Neutrophil (primary cell): ENCODE data around the gene HAGH.
A peak's percentile ranks its signal among the peaks of the same experiment; 100 is the strongest.
"Not testable (repeated sequence)": the region's sequence is repeated elsewhere in the genome, so short reads cannot be mapped to it uniquely, and the experiment has no call there.

ENCODE experiments used
- H3K27ac ChIP-seq: fragments of 200-600 bp; sonication (generic); 2 replicates; pipeline ENCODE4 v1.5.1; 2016; ENCODE audit warnings: mild to moderate bottlenecking, moderate library complexity
- H3K27me3 ChIP-seq: fragments of 200-600 bp; sonication (generic); 2 replicates; pipeline ENCODE4 v1.6.0; 2016; ENCODE audit warnings: mild to moderate bottlenecking
- H3K36me3 ChIP-seq: fragments of 200-600 bp; sonication (generic); 2 replicates; pipeline ENCODE4 v1.5.1; 2017
- H3K4me1 ChIP-seq, 2 experiments: fragments of 200-600 bp in 1 of 2; sonication (generic) in 1 of 2; 1 replicate in 1 of 2; 2 replicates in 1 of 2; pipeline versions ENCODE4 v1.5.1 to v1.6.1; 2013 to 2016; ENCODE audit warnings: low read depth in 1 of 2, low read length in 1 of 2, mild to moderate bottlenecking in 1 of 2, moderate library complexity in 1 of 2; ENCODE audit not compliant: control insufficient read depth in 1 of 2, insufficient read depth in 1 of 2
- H3K4me3 ChIP-seq, 2 experiments: fragments of 200-600 bp in 1 of 2; sonication (generic) in 1 of 2; 1 replicate in 1 of 2; 2 replicates in 1 of 2; pipeline ENCODE4 v1.5.1; 2013 to 2016; ENCODE audit warnings: low read depth in 1 of 2, low read length in 1 of 2, mild to moderate bottlenecking in 1 of 2, moderate library complexity in 1 of 2
- H3K9me3 ChIP-seq: fragments of 200-600 bp; sonication (generic); 2 replicates; pipeline ENCODE4 v1.5.1; 2016
- CTCF ChIP-seq: fragments of 200-600 bp; sonication (generic); IDR thresholded peaks from 2 replicates; pipeline ENCODE4 v1.5.1; 2016; ENCODE audit warnings: antibody characterized with exemption

HAGH gene

DNA sequence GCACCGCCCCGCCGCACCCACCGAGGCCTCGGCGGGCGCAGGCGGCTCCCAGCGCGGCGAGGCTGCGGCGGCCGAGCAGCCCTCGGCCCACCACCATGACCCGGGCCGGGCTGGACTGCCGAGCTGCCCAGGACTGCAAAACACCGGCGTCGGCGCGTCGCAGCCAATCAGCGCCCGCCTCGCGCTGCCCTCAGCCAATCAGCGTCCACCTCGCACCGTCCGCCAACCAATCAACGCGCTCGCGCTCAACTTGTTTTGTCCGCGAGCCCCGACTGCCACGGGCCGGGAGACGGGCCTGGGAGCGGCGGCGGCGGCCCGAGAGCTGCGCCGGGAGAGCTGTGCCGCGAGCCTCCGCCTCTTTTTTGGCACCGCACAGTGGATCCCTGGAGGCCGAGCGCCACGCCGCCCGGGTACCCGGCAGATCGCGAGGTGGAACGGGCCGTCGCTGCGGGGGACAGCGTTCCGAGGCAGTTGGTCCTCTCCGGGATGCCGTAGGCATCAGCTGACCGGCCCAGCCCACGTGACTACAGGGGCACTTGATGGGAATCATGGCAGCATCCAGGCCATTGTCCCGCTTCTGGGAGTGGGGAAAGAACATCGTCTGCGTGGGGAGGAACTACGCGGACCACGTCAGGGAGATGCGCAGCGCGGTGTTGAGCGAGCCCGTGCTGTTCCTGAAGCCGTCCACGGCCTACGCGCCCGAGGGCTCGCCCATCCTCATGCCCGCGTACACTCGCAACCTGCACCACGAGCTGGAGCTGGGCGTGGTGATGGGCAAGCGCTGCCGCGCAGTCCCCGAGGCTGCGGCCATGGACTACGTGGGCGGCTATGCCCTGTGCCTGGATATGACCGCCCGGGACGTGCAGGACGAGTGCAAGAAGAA, at the start of gene HAGH, which contains the start of gene FAHD1:
Gene HAGH (minus strand): TSS at position 135 of the 883 bp plus-strand sequence. CDS start 38 bp downstream, at position 97.
Gene FAHD1 (plus strand): TSS at position 516 of the 883 bp plus-strand sequence. CDS start 33 bp downstream, at position 549.
- TF ChIP-seq CTCF: peak; percentile 27
- H3K4me1 ChIP-seq: peaks cover 17 to 19% of the 10 kb centered on the region in 2 experiments
- H3K9me3 ChIP-seq: no peaks in the 10 kb centered on the region
- no peaks in the 10 kb centered on the region for H3K27me3 ChIP-seq
- peak within 1 kb of the TSS; percentile 91 for H3K27ac ChIP-seq
- H3K36me3 ChIP-seq: peaks cover 10% of the 10 kb centered on the region
- peak within 1 kb of the TSS; percentile 93 to 94 for H3K4me3 ChIP-seq

DNA sequence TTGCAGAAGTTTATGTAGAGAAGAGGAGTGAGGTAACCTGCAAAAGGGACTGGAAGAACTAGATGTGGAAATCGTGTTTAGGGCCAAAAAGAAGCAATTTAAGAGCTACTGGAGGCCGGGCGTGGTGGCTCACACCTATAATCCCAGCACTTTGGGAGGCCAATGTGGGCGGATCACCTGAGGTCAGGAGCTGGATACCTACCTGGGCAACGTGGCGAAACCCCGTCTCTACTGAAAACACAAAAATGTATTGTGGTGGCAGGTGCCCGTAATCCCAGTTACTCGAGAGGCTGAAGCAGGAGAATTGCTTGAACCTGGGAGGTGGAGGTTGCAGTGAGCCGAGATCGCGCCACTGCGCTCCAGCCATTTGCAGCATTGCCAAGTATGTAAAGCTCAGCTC, 49.4 kb upstream of the HAGH start:
- not testable (repeated sequence) for H3K4me1 ChIP-seq, H3K4me3 ChIP-seq, H3K9me3 ChIP-seq, H3K36me3 ChIP-seq, H3K27ac ChIP-seq
- H3K27me3 ChIP-seq: peaks cover 90% of the 10 kb centered on the region

DNA sequence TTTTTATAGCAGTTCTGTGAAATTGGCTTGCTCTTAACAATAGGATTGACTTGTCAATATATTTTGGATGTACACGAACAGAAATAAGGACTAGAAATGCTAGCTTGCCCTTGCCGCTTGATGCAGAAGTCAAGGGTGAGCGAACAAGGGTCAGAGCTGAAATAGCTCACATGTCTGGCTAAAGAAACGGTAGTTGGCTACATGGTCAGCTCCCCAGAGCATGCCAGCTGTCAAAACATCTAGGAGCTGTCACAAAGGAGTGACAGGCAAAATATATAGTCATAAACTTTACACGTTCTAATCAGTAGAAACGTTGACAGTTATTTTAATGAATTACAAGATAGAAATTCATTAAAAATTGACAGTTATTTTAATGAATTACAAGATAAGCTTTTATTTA, 48.2 kb upstream of the HAGH start:
- Histone ChIP-seq H3K27me3 (peaks cover 92% of the 10 kb centered on the region), H3K4me1 (peaks cover 0 to 5% of the 10 kb centered on the region in 2 experiments), H3K36me3 (no peaks in the 10 kb centered on the region), H3K27ac (no peak overlapping the region), H3K4me3 (no peak overlapping the region), H3K9me3 (peaks cover 4% of the 10 kb centered on the region)
- no peak for TF ChIP-seq CTCF

DNA sequence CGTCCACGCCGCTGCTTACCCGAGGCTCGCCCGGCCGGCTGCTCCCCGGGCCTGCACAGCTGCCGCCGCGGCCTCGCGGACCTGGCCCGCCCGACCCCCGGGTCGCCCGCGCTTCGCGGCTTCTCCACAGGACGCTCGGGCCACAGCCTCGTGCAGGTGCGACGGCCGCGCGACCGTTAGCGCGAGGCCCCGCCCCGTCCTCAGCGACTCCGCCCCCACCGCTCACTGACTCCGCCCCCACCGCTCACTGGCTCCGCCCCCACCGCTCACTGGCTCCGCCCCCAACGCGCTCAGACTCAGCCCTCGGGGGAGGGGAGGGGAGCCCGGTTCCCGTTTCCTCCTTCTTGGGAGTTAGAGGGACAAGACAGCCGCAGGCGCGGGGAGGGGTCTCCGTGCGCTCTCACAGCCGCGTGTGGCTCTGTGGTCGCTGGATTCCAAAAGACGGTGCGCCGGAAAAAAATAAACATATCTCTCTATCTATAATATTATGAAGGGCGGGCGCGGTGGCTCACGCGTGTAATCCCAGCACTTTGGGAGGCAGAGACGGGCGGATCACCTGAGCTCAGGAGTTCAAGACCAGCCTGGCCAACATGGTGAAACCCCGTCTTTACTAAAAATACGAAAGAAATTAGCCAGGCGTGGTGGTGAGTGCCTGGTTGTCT, 45.5 kb upstream of the HAGH start, which contains the start of gene MEIOB:
Gene MEIOB (minus strand): TSS at position 191 of the 662 bp plus-strand sequence. CDS start 3,989 bp downstream, outside the sequence.
- Histone ChIP-seq H3K4me1 (peaks cover 0 to 5% of the 10 kb centered on the region in 2 experiments), H3K4me3 (no peak within 1 kb of the TSS), H3K36me3 (no peaks in the 10 kb centered on the region), H3K27ac (no peak within 1 kb of the TSS), H3K27me3 (peaks cover 78% of the 10 kb centered on the region), H3K9me3 (peaks cover 4% of the 10 kb centered on the region)
- no peak for TF ChIP-seq CTCF

DNA sequence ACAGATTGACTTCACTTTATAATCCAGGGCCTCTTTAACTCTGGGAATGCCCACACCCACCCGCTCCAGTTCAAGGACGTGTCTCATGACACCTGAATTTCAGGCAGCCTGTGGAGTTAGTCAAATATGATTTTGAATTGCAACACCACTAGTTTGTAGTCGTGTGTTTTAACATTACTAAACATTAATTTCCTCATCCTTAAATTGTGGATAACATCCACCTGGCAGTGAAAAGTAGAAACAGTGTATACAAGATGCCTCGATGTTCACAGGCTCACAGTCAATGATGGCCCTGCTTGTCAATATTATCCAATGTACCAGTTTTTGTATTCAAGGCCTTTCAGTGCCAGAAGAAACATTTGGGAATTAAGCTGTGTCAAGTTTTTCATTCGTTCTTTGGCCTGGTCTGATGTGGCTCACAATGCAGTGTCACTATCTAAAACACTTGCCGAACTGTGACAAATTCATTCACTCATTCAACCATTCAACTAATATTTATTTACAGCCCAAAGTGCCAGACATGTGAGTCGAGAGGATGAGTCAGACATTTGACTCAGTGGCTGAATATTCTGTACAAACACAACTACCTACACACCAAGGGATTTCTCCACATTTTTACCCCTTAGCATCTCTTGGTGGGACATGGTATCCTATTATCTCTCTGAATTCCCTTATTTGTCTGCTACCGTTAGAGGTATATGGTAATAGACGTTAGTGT, 43.9 kb upstream of the HAGH start:
- peaks cover 0 to 5% of the 10 kb centered on the region in 2 experiments for H3K4me1 ChIP-seq
- peaks cover 80% of the 10 kb centered on the region for H3K27me3 ChIP-seq
- no peak overlapping the region for H3K4me3 ChIP-seq
- H3K27ac ChIP-seq: no peak overlapping the region
- H3K9me3 ChIP-seq: peaks cover 4% of the 10 kb centered on the region
- no peaks in the 10 kb centered on the region for H3K36me3 ChIP-seq
- no peak for TF ChIP-seq CTCF
